T-helper 2 cell treated with Interferon-gamma antibody and Interleukin-4, amounts not matched to agents 5 μg/mL and 100 μg/mL, for 36 hours (primary cell): ENCODE measurements around the gene FAN1.

ENCODE experiments used
- DNase-seq: peaks from one replicate; pipeline ENCODE4 v3.0.0; 2021; ENCODE audit warnings: low spot score
- H3K27ac Mint-ChIP-seq: one replicate; pipeline ENCODE4 v1.8.0; 2021; ENCODE audit warnings: mild to moderate bottlenecking, mixed read lengths
- H3K27me3 Mint-ChIP-seq: one replicate; pipeline ENCODE4 v1.8.0; 2021; ENCODE audit warnings: low read depth, mixed read lengths
- H3K36me3 Mint-ChIP-seq: one replicate; pipeline ENCODE4 v1.8.0; 2021; ENCODE audit warnings: low read depth, mixed read lengths
- H3K4me1 Mint-ChIP-seq: one replicate; pipeline ENCODE4 v1.8.0; 2021; ENCODE audit warnings: low read depth, mixed read lengths
- H3K4me3 Mint-ChIP-seq: one replicate; pipeline ENCODE4 v1.8.0; 2022; ENCODE audit warnings: mild to moderate bottlenecking, moderate library complexity, mixed read lengths
- H3K9me3 Mint-ChIP-seq: one replicate; pipeline ENCODE4 v1.8.0; 2021; ENCODE audit warnings: mixed read lengths

Gene FAN1

DNA sequence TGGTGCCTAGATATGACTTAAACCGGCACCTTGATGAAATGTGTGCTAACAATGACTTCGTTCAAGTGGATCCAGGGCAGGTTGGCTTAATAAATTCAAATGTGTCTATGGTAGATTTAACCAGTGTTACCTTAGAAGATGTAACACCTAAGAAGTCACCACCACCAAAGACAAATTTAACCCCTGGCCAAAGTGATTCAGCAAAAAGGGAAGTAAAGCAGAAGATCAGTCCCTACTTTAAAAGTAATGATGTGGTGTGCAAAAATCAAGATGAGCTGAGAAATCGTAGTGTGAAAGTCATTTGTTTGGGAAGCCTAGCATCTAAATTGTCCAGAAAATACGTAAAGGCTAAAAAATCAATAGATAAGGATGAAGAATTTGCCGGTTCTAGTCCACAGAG lies 1.1 kb downstream of the FAN1 start:
- DNase-seq = no peak
- Mint-ChIP-seq H3K27me3 (no peaks in the 10 kb centered on the region), H3K27ac (no peak overlapping the region), H3K9me3 (no peaks in the 10 kb centered on the region), H3K4me3 (peak overlapping the region; percentile 88), H3K36me3 (peaks cover 38% of the 10 kb centered on the region), H3K4me1 (peaks cover 18% of the 10 kb centered on the region)

DNA sequence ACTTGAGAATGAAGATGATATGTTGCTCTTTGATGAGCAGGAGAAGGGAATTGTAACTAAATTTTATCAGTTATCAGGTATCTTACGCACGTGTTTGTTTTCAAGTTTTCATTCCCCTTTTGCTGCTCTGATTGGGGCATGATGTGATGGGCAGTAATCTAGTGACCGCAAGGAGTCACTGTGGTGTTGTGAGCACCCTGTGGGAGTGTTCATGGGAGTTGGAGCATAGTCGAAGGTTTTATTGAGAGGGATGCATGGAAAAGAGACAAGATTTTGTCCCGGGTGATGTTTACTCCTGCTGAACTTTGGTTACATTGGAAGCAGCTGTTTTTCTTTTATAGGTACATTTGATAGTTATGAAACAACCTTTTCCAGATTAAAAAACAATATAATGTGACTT lies 2.1 kb downstream of the FAN1 start:
- peaks cover 18% of the 10 kb centered on the region for H3K4me1 Mint-ChIP-seq
- no peaks in the 10 kb centered on the region for H3K27me3 Mint-ChIP-seq
- no peak for DNase-seq
- H3K36me3 Mint-ChIP-seq = peaks cover 42% of the 10 kb centered on the region
- no peak overlapping the region for H3K4me3 Mint-ChIP-seq
- H3K9me3 Mint-ChIP-seq = no peaks in the 10 kb centered on the region
- no peak overlapping the region for H3K27ac Mint-ChIP-seq

DNA sequence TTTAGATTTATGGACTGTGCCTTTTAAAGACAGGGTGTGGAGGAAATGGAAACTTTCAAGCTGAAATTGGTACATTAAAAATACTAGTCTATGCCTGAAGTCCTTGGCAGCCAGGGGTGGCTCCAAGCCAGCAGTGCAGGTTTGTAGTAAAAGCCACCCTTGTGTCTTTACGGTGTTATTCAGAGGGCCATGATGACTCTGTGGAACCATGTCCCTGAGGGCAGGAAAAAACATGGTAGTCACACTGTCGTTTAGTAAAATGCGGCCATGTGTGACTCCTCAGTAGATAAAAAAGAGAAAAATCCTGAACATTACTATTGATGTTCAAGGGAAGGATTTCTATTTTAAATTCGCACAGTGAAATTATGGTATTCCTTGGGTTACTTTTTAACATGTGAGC lies 2.7 kb downstream of the FAN1 start:
- Mint-ChIP-seq H3K36me3 (peaks cover 40% of the 10 kb centered on the region), H3K4me1 (peaks cover 18% of the 10 kb centered on the region), H3K4me3 (no peak overlapping the region), H3K9me3 (no peaks in the 10 kb centered on the region), H3K27me3 (no peaks in the 10 kb centered on the region), H3K27ac (no peak overlapping the region)
- no peak for DNase-seq

DNA sequence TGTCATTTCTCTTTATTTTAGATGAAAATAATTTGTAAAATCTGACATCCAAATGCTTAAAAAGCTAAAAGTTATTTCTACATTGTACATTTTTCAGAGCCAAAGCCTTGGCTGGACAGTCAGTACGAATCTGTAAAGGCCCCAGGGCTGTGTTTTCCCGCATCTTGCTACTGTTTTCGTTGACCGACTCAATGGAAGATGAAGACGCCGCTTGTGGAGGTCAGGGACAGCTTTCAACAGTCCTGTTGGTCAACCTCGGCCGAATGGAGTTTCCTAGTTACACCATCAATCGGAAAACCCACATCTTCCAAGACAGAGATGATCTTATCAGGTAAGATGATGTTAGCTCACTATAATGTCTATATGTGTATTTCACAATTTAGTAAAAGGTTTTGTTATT lies 10.0 kb downstream of the FAN1 start:
- DNase-seq = no peak
- Mint-ChIP-seq H3K4me3 (no peak overlapping the region), H3K4me1 (peaks cover 4% of the 10 kb centered on the region), H3K9me3 (no peaks in the 10 kb centered on the region), H3K27me3 (no peaks in the 10 kb centered on the region), H3K27ac (no peak overlapping the region), H3K36me3 (peaks cover 46% of the 10 kb centered on the region)

DNA sequence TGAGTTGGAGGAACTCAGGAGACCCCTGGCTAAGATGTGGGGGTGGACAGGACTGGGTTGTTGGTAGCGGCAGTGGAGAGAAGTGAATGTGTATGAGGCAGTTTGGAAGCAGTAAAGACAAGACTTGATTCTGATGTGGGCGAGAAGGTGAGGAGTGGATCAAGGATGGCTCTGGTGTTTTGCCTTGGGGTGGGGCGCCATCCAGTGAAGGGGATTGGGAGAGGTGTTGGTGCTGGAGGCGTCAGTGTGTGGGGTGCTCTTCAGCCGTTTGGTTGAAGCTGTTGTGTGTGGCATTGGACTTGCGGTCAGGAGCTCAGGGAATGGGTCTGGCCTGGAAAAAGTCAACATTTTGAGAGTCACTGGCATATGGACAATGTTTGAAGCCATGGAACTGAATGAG lies 13.3 kb downstream of the FAN1 start:
- H3K4me3 Mint-ChIP-seq = no peak overlapping the region
- H3K27me3 Mint-ChIP-seq = no peaks in the 10 kb centered on the region
- peak overlapping the region; percentile 2 for H3K27ac Mint-ChIP-seq
- no peak for DNase-seq
- H3K36me3 Mint-ChIP-seq = peaks cover 42% of the 10 kb centered on the region
- H3K9me3 Mint-ChIP-seq = no peaks in the 10 kb centered on the region
- peaks cover 4% of the 10 kb centered on the region for H3K4me1 Mint-ChIP-seq

DNA sequence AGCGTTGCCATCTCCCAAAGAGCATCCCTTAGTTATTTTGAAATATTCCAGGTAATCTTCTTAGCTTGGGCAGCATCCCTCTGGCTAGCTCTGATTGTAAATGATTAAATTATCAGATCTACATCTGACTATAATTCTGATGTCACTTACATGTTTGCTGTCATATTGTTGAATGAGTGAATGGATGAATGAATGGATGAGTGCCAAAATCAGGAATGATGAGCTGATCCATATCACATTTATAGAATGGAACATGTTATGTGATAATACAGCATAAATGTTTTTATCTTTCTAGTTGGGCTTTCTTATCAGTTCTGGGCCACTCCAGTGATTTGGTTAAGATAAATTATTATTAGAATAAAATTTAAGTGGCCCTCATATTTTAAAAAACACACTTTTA lies 14.0 kb downstream of the FAN1 start:
- Mint-ChIP-seq H3K4me1 (peaks cover 4% of the 10 kb centered on the region), H3K27me3 (no peaks in the 10 kb centered on the region), H3K4me3 (no peak overlapping the region), H3K9me3 (no peaks in the 10 kb centered on the region), H3K27ac (no peak overlapping the region), H3K36me3 (peaks cover 42% of the 10 kb centered on the region)
- no peak for DNase-seq

DNA sequence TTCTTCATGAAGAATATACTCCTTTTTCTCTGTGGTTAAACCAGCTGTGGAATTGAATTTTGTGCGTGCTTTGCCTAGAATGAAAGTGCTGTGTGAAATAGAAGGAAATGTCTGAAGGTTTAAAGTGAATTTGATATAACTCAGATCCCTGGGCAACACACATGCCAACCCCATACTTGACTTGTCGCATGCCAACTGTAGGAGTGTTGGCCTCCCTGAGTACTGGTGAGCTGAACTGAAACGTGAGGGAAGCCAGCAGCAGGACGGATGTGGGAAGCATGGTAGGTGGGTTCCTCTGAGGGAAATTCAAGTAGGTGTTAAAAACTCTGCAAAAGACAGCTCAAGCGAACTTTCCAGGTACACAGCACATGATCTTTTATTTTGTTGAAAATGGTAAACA lies 14.7 kb downstream of the FAN1 start:
- H3K36me3 Mint-ChIP-seq = peaks cover 39% of the 10 kb centered on the region
- no peak overlapping the region for H3K4me3 Mint-ChIP-seq
- no peaks in the 10 kb centered on the region for H3K27me3 Mint-ChIP-seq
- H3K27ac Mint-ChIP-seq = no peak overlapping the region
- no peak for DNase-seq
- no peaks in the 10 kb centered on the region for H3K9me3 Mint-ChIP-seq
- H3K4me1 Mint-ChIP-seq = peaks cover 4% of the 10 kb centered on the region

DNA sequence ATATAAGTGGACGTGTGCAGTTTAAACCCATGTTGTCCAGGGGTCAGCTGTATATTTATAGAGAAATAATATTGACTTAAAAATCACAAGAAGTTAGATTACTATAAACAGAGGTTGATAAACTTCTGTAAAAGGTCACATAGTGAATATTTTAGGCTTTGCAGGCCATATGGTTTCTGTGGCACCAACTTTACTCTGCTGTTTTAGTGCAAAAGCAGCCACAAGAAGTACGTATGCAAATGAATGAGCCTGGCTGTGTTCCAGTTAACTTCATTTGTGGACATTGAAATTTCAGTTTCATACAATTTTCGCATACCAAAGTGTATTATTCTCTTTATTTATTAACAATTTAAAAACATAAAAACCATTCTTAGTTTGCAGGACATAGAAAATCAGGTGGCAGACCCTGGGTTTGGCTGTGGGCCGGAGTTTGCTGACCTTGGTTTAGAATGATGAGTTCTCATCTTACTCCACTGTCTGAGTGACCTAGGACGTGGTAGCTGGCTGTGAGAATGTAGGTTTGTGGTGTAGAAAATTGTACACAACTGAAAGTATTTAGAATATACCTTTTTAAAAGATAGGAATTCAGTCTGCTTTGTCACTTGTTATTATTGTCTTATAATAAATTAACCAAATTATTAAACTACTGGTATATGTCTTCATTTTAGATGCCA lies 16.3 kb downstream of the FAN1 start:
- Mint-ChIP-seq H3K27ac (no peak overlapping the region), H3K36me3 (peaks cover 33% of the 10 kb centered on the region), H3K4me1 (peaks cover 4% of the 10 kb centered on the region)

DNA sequence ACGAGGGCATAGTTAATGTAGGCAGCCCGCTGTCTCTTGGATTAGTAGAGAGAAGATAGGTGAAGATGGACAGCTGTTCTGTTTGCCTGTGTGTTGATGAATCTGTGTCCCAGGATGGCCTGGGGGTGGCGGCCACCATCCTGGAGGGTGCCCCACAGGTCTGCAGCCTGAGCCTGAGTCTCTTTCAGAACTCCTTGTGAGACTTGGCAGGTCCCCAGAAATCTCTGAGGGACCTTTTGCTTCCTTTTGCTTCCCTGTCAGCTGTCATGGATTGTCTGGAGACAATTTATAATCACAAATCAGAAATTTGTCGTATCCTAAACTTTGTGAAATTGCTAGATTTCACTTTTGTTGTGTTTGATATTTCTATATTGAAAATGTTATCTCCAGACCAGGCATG lies 17.4 kb downstream of the FAN1 start:
- peaks cover 35% of the 10 kb centered on the region for H3K36me3 Mint-ChIP-seq

More for the DNA sequence above, 16.3 kb downstream of the FAN1 start:
- DNase-seq = no peak
- no peak overlapping the region for H3K4me3 Mint-ChIP-seq
- no peaks in the 10 kb centered on the region for H3K9me3 Mint-ChIP-seq
- no peaks in the 10 kb centered on the region for H3K27me3 Mint-ChIP-seq

DNA sequence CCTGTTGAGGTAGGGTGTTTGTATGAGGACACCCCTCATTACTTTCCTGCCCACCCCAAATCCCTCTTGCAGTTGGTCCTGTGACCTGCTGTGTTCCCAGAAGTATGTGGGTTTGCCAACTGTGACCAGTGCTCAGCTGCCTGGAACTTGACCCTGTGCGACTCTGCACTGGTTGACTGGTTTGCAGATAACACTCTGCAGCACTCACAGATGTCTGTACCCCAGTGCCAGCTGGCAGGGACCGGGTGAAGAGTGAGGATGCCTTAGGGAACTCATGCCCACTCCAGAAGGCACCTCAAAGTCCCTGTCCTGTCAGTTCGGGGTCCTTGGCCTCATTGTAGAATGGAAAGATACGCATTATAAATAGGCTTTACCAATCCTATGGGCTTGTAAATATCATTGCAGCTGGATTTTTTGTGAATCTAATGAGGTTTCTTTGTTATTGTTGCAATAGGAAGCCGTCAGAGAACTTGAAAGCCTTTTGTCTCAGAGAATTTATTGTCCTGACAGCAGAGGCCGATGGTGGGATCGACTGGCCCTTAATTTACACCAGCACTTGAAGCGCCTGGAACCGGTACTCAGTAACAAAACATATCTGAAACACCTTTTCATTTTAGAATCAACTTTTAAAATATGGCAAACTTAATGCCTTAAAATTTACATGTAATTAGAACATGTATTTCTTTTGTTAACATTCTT lies 18.2 kb downstream of the FAN1 start:
- no peaks in the 10 kb centered on the region for H3K27me3 Mint-ChIP-seq
- DNase-seq = no peak
- H3K36me3 Mint-ChIP-seq = peaks cover 32% of the 10 kb centered on the region
- H3K27ac Mint-ChIP-seq = no peak overlapping the region
- H3K9me3 Mint-ChIP-seq = no peaks in the 10 kb centered on the region
- no peak overlapping the region for H3K4me3 Mint-ChIP-seq
- H3K4me1 Mint-ChIP-seq = peaks cover 1% of the 10 kb centered on the region

More for the DNA sequence above, 17.4 kb downstream of the FAN1 start:
- H3K27ac Mint-ChIP-seq = no peak overlapping the region
- H3K4me1 Mint-ChIP-seq = peaks cover 4% of the 10 kb centered on the region
- no peak for DNase-seq
- no peak overlapping the region for H3K4me3 Mint-ChIP-seq
- H3K9me3 Mint-ChIP-seq = no peaks in the 10 kb centered on the region
- H3K27me3 Mint-ChIP-seq = no peaks in the 10 kb centered on the region

DNA sequence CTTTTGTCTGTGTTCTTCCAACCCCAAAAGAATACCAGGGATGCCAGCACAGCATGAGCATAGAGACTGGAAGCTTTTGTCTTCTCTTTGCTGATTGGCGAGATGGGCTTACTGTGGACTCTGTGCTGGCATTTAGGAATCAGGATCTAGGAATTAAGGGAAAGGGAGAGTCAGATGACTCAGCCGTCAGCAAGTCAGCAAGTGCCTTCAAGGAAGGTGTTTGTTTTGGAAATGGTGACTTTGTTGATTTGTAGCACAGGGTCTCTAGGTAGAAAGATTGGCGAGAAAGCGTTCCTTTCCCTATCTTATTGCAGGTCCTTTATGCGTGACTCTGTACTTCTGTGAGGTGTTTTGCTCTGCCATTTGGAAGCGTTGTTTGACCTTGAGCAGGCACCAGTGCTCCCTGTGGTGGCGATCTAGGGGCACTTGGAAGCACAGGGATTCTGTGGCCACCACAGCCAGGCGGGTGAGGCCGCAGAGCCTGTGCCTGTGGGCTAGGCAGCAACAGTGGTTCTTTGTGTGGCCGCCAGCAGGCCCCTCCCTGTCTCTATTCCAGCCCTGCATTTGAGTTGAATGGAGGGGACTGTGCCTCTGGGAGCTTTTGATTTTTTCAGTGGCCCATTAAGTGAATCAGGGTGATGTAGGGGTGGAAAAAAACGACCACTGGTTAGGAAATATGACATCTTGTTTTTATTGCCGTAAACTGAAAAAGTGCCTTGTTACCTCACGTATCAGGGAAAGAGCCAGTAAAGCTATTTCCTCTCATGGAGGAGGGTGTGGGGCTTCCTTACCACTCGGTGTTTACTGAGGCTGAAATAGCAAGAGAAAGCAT lies 19.0 kb downstream of the FAN1 start:
- H3K27me3 Mint-ChIP-seq = no peaks in the 10 kb centered on the region
- H3K9me3 Mint-ChIP-seq = no peaks in the 10 kb centered on the region
- H3K4me3 Mint-ChIP-seq = no peak overlapping the region
- no peaks in the 10 kb centered on the region for H3K4me1 Mint-ChIP-seq
- H3K36me3 Mint-ChIP-seq = peaks cover 29% of the 10 kb centered on the region
- no peak overlapping the region for H3K27ac Mint-ChIP-seq
- DNase-seq = no peak

DNA sequence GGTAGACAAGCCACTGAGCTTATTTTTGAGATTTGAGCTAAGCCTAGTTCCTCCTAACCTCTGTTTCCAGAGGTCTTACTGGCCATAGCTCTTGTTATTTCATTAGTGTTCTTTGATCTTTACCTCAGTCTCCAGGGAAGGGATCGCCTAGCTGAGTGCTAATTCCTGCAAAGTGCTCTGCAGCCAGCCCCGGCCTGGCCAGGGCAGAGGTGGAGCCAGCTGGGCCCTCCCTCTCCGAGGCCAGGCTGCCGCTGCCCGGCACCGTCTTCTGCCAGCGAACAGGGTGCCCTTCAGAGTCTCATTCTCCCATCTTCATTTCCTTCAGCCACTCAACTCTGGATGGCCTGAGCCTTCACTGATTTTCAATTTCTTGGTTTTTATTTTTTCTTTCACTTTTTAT lies 19.7 kb downstream of the FAN1 start:
- peaks cover 31% of the 10 kb centered on the region for H3K36me3 Mint-ChIP-seq
- H3K27me3 Mint-ChIP-seq = no peaks in the 10 kb centered on the region
- no peak for DNase-seq
- no peaks in the 10 kb centered on the region for H3K4me1 Mint-ChIP-seq
- H3K9me3 Mint-ChIP-seq = no peaks in the 10 kb centered on the region
- no peak overlapping the region for H3K4me3 Mint-ChIP-seq
- no peak overlapping the region for H3K27ac Mint-ChIP-seq

DNA sequence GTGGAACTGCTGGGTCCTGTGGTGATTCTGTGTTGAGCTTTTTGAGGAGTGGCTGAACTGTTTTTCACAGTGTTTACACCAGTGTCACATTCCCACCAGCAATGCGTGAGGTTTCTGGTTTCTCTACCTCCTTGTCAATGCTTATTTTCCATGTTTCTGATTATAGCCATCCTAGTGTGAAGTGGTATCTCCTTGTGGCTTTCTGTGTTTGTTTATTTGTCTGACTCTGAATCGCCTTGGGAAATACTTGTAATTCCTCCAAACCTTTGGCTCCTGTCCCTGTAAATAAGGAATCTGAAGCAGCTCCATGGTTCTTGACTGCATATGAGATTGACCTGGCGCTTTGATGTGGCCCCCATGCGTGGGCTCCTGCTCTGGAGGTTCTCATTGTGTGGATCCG lies 20.6 kb downstream of the FAN1 start:
- H3K36me3 Mint-ChIP-seq = peaks cover 33% of the 10 kb centered on the region

DNA sequence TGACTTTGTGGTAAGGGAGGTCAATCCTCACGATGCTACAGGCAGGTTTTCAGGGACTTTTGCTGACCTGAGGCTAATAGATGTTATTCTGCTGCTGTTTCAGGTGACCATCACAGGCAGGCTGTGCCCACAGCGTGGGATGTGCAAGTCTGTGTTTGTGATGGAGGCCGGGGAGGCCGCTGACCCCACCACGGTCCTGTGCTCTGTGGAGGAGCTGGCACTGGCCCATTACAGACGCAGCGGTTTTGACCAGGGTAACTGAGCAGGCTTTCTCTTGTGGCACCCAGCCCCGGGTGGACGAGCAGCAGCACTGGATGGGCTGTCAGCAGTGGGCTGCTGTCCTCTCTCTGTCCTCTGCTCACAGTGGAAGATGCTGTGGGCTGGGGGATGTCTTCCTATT lies 22.0 kb downstream of the FAN1 start:
- Mint-ChIP-seq H3K9me3 (no peaks in the 10 kb centered on the region), H3K4me3 (no peak overlapping the region), H3K27me3 (no peaks in the 10 kb centered on the region), H3K27ac (no peak overlapping the region), H3K36me3 (peaks cover 36% of the 10 kb centered on the region), H3K4me1 (no peaks in the 10 kb centered on the region)
- no peak for DNase-seq

More for the DNA sequence above, 20.6 kb downstream of the FAN1 start:
- Mint-ChIP-seq H3K27ac (no peak overlapping the region), H3K4me1 (no peaks in the 10 kb centered on the region), H3K9me3 (no peaks in the 10 kb centered on the region), H3K27me3 (no peaks in the 10 kb centered on the region), H3K4me3 (no peak overlapping the region)
- DNase-seq = no peak
